ENCODE measurements around the gene SLC25A25.

GRCh38 chr9:128115187-128116103 is 47.4 kb downstream of the SLC25A25 start:
- TF ChIP-seq CTCF (IDR thresholded peaks at IDR 0.05) (no peak), POLR2A (IDR thresholded peaks at IDR 0.05) (no peak), POLR2AphosphoS5 (IDR thresholded peaks at IDR 0.05) (no peak)

All from prostate gland (tissue), 2 donors.